H1 (cell line): ENCODE data around the gene TTC28. TPM values are rescaled to one million over a fixed set of nuclear protein-coding genes. Genes with fewer than 3 reads are reported as not detected.

Experiments used
- CTCF ChIA-PET: fragments of 300-600 bp; sonication (Branson Sonifier 250); formaldehyde crosslinking; loops from one replicate; lab custom pipeline; 2021; ENCODE audit not compliant: partially characterized antibody; lab: Charles Lee
- POLR2A ChIA-PET: fragments of 300-600 bp; sonication (Branson Sonifier 250); formaldehyde crosslinking; loops from one replicate; lab custom pipeline; 2021; ENCODE audit warnings: inconsistent platforms; ENCODE audit not compliant: partially characterized antibody; lab: Charles Lee
- DNase-seq, 2 experiments: peaks; one replicate each; pipeline versions ENCODE4 v3.0.0 to v3.0.0-alpha.2; 2010 to 2022; ENCODE audit warnings: low spot score in 2 of 2, low read depth in 1 of 2, mixed read lengths in 1 of 2
- FAIRE-seq: peaks from 2 replicates; lab custom pipeline; 2011; peaks lifted over from hg19 to GRCh38; lab: Jason Lieb, UNC
- H2AFZ ChIP-seq: 2 replicates; pipeline ENCODE4 v1.8.1; 2012; ENCODE audit warnings: low read length, inconsistent platforms
- H2AK5ac ChIP-seq: 2 replicates; pipeline ENCODE4 v1.6.1; 2013; ENCODE audit warnings: low read depth, low read length
- H2BK120ac ChIP-seq: replicated peaks from 2 replicates; pipeline ENCODE3; 2013; ENCODE audit warnings: low read depth, low read length, inconsistent platforms
- H2BK12ac ChIP-seq: 2 replicates; pipeline ENCODE4 v1.6.1; 2013; ENCODE audit warnings: low read depth, low read length
- H2BK15ac ChIP-seq: 2 replicates; pipeline ENCODE4 v1.6.1; 2013; ENCODE audit warnings: low read length
- H2BK20ac ChIP-seq: 2 replicates; pipeline ENCODE4 v1.6.1; 2013; ENCODE audit warnings: low read length
- H2BK5ac ChIP-seq: 2 replicates; pipeline ENCODE4 v1.6.1; 2013; ENCODE audit warnings: low read depth, low read length
- H3K14ac ChIP-seq: 2 replicates; pipeline ENCODE4 v1.6.1; 2013; ENCODE audit warnings: inconsistent platforms; ENCODE audit not compliant: insufficient read length
- H3K18ac ChIP-seq: 2 replicates; pipeline ENCODE4 v1.6.1; 2013; ENCODE audit warnings: low read length; ENCODE audit errors: extremely low read depth
- H3K23ac ChIP-seq: 2 replicates; pipeline ENCODE4 v1.6.1; 2013; ENCODE audit warnings: inconsistent platforms; ENCODE audit not compliant: insufficient read length
- H3K23me2 ChIP-seq: 2 replicates; pipeline ENCODE4 v1.6.1; 2013; ENCODE audit warnings: low read depth, low read length
- H3K27ac ChIP-seq: 2 replicates; pipeline ENCODE4 v1.6.1; 2011; ENCODE audit warnings: low read depth, low read length, inconsistent platforms
- H3K27me3 ChIP-seq, 4 experiments: replicated peaks in 1 of 4; 1 replicate in 1 of 4; 2 replicates in 3 of 4; pipeline versions ENCODE4 v1.6.1 to v1.8.1; 2011 to 2013; ENCODE audit warnings: low read length in 3 of 4, mild to moderate bottlenecking in 3 of 4, inconsistent platforms in 2 of 4, mixed read lengths in 2 of 4, moderate library complexity in 1 of 4; ENCODE audit not compliant: control insufficient read depth in 3 of 4, insufficient read depth in 3 of 4; ENCODE audit errors: extremely low read depth in 1 of 4
- H3K36me3 ChIP-seq, 4 experiments: 2 replicates each; pipeline versions ENCODE4 v1.6.1 to v1.8.1; 2011 to 2013; ENCODE audit warnings: mild to moderate bottlenecking in 4 of 4, low read length in 3 of 4, moderate library complexity in 2 of 4, control low read depth in 1 of 4, inconsistent platforms in 1 of 4; ENCODE audit not compliant: insufficient read depth in 4 of 4, control insufficient read depth in 2 of 4
- H3K4ac ChIP-seq: replicated peaks from 2 replicates; pipeline ENCODE3; 2013; ENCODE audit warnings: low read length, low read depth, mixed read lengths, inconsistent platforms; ENCODE audit not compliant: insufficient read length
- H3K4me1 ChIP-seq, 4 experiments: replicated peaks in 1 of 4; 1 replicate in 1 of 4; 2 replicates in 3 of 4; pipeline versions ENCODE4 v1.6.1 to v1.8.1; 2011 to 2013; ENCODE audit warnings: low read length in 3 of 4, inconsistent platforms in 2 of 4, mixed read lengths in 1 of 4; ENCODE audit not compliant: insufficient read depth in 4 of 4, control insufficient read depth in 3 of 4
- H3K4me2 ChIP-seq, 2 experiments: 2 replicates each; pipeline versions ENCODE4 v1.6.1 to v1.8.1; 2011 to 2013; ENCODE audit warnings: low read depth in 2 of 2, low read length in 2 of 2, control low read depth in 1 of 2, inconsistent platforms in 1 of 2, mild to moderate bottlenecking in 1 of 2; ENCODE audit not compliant: insufficient read depth in 1 of 2
- H3K4me3 ChIP-seq, 4 experiments: fragments of 200-600, 300-600 bp in 1 of 4; sonication (generic), shearing (Covaris generic), sonication (Bioruptor Twin) in 1 of 4; 2 replicates each; pipeline versions ENCODE4 v1.5.1 to v1.8.1; 2011 to 2016; ENCODE audit warnings: low read length in 4 of 4, low read depth in 3 of 4, control low read depth in 2 of 4, inconsistent platforms in 2 of 4, mild to moderate bottlenecking in 2 of 4, mixed read lengths in 1 of 4, moderate library complexity in 1 of 4; ENCODE audit not compliant: insufficient read depth in 2 of 4; ENCODE audit errors: extremely low read depth in 1 of 4
- H3K56ac ChIP-seq: replicated peaks from 2 replicates; pipeline ENCODE3; 2013; ENCODE audit warnings: low read depth, mild to moderate bottlenecking, mixed read lengths, low read length, inconsistent platforms; ENCODE audit not compliant: insufficient read length
- H3K79me1 ChIP-seq: 2 replicates; pipeline ENCODE4 v1.6.1; 2013; ENCODE audit warnings: low read depth, low read length, control low read depth
- H3K79me2 ChIP-seq, 2 experiments: 2 replicates each; pipeline versions ENCODE4 v1.6.1 to v1.8.1; 2012 to 2013; ENCODE audit warnings: low read length in 2 of 2, mild to moderate bottlenecking in 2 of 2, inconsistent platforms in 1 of 2; ENCODE audit not compliant: insufficient read depth in 2 of 2, control insufficient read depth in 1 of 2
- H3K9ac ChIP-seq, 4 experiments: replicated peaks in 1 of 4; 1 replicate in 1 of 4; 2 replicates in 3 of 4; pipeline versions ENCODE4 v1.6.1 to v1.8.1; 2011 to 2013; ENCODE audit warnings: low read depth in 3 of 4, low read length in 3 of 4, control low read depth in 2 of 4, mild to moderate bottlenecking in 2 of 4, moderate library complexity in 2 of 4, inconsistent platforms in 1 of 4; ENCODE audit errors: extremely low read depth in 1 of 4
- H3K9me3 ChIP-seq, 2 experiments: 2 replicates each; pipeline versions ENCODE4 v1.6.1 to v1.8.1; 2012 to 2013; ENCODE audit warnings: mild to moderate bottlenecking in 2 of 2, moderate library complexity in 2 of 2, control low read depth in 1 of 2, inconsistent platforms in 1 of 2, low read depth in 1 of 2, low read length in 1 of 2, mixed read lengths in 1 of 2; ENCODE audit not compliant: insufficient read depth in 2 of 2
- H4K20me1 ChIP-seq, 2 experiments: replicated peaks in 1 of 2; 2 replicates each; pipeline versions ENCODE3 to v1.8.1; 2011 to 2013; ENCODE audit warnings: inconsistent platforms in 2 of 2, low read length in 2 of 2, mild to moderate bottlenecking in 1 of 2; ENCODE audit not compliant: insufficient read depth in 2 of 2, control insufficient read depth in 1 of 2
- H4K5ac ChIP-seq: 2 replicates; pipeline ENCODE4 v1.6.1; 2013; ENCODE audit warnings: low read length, low read depth, mixed read lengths, inconsistent platforms; ENCODE audit not compliant: insufficient read length
- H4K8ac ChIP-seq: 2 replicates; pipeline ENCODE4 v1.8.0; 2013; ENCODE audit warnings: mild to moderate bottlenecking, moderate library complexity, low read length, inconsistent platforms; ENCODE audit not compliant: insufficient read depth; ENCODE audit errors: extremely low read depth
- H4K91ac ChIP-seq: replicated peaks from 2 replicates; pipeline ENCODE3; 2013; ENCODE audit warnings: low read length, mixed read lengths, inconsistent platforms; ENCODE audit not compliant: insufficient read length
- TAF7 ChIP-seq: optimal IDR thresholded peaks from 2 replicates; pipeline ENCODE3; 2011; ENCODE audit warnings: low read depth, mild to moderate bottlenecking, inconsistent platforms, low read length, moderate library complexity, borderline replicate concordance
- WGBS, 2 experiments: shearing (Covaris generic) in 1 of 2; methylation state at CpG; one replicate each; pipeline versions ENCODE4 v1.1.6 to v1.1.7; 2013 to 2015; ENCODE audit warnings: low lambda C conversion rate in 2 of 2, mixed read lengths in 2 of 2, inconsistent platforms in 1 of 2, low coverage in 1 of 2, missing lambda C conversion rate in 1 of 2; ENCODE audit not compliant: insufficient replicate concordance in 2 of 2, insufficient coverage in 1 of 2, insufficient read length in 1 of 2; ENCODE audit errors: extremely low coverage in 1 of 2, missing lambda C conversion rate in 1 of 2; 5-methylcytosine and 5-hydroxymethylcytosine counted together
- polyA plus RNA-seq, 7 experiments: library from polyadenylated mRNA; depleted of rRNA in 3 of 7; stranded (reverse) in 5 of 7; unstranded in 2 of 7; fragments of >200 nt in 5 of 7; fragments of 200-250 nt in 2 of 7; gene quantifications; 1 replicate in 5 of 7; 2 replicates in 1 of 7; 4 replicates in 1 of 7; pipeline versions ENCODE4 v1.2.1 to v1.2.3, GENCODE V29; 2011 to 2013; ENCODE audit warnings: missing spikeins in 2 of 7, mixed read lengths in 2 of 7
- total RNA-seq: library from RNA; stranded (reverse); fragmentation: NEBNext Ultra II Directional; extraction: Animal tissue kit (Norgen Biotek cat#: 25700); gene quantifications from 2 replicates; pipeline ENCODE4 v1.2.1, GENCODE V29; 2021

TTC28 gene
- total and polyA plus RNA-seq, 2 of the 8 experiments (the other 6 are each of a cell fraction or from before 2014, with no cell fraction given) = 2.6 to 12.6 TPM

DNA sequence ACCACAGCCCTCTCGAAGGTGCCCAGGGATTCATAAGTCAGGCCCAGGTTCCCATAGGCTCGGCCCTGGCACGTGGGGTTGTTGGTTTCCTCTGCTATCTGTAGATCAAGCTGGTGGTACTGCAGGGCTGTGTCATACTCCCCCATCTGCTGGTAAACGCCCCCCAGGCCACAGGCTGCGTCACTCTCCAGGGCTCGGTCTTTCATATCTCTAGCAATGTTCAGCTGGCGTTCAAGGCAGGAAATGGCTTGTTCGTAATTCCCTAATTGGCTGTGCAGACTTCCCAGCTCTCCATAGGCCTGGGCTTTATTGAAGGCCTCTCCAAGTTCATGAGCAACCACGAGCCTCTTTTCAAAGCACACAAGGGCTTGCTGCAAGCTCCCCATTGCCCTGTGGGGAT, 574.2 kb downstream of the TTC28 start:
- no peak for FAIRE-seq

More for the DNA sequence above, 574.2 kb downstream of the TTC28 start:
- Histone ChIP-seq H2AFZ (no peak overlapping the region), H3K23me2 (no peaks in the 10 kb centered on the region), H2BK12ac (no peak overlapping the region), H2AK5ac (no peak overlapping the region), H3K27ac (no peak overlapping the region), H3K23ac (no peak overlapping the region), H2BK20ac (no peak overlapping the region), H3K4me1 (peaks cover 0 to 5% (median 1%) of the 10 kb centered on the region in 4 experiments; a peak in 2 of 7 replicates), H3K9me3 (no peaks in the 10 kb centered on the region)
- POLR2A ChIA-PET = no interaction called here
- no peak for TF ChIP-seq TAF7
- TF ChIP-seq, all 59 proteins: peak for 0
- 83% methylated on average over 9 of the region's 9 CpGs; no CpG with 5 or more reads in 1 of the 2 experiments for WGBS, 2 experiments
- H3K18ac ChIP-seq = no peak overlapping the region
- no peak overlapping the region for H2BK120ac ChIP-seq
- no peaks in the 10 kb centered on the region for H3K27me3 ChIP-seq
- CTCF ChIA-PET = interaction anchor here (0.5 to 0.6 kb wide), 2 partner anchors 48 to 463 kb away, joined by 3 to 5 read pairs; no protein-coding TSS in a partner anchor
- H3K79me1 ChIP-seq = no peaks in the 10 kb centered on the region
- H3K4me2 ChIP-seq = no peak overlapping the region
- H3K4me3 ChIP-seq = no peak overlapping the region
- H3K56ac ChIP-seq = no peak overlapping the region
- H3K36me3 ChIP-seq = no peaks in the 10 kb centered on the region; a peak in 1 of 8 replicates
- no peak overlapping the region for H3K4ac ChIP-seq
- H4K5ac ChIP-seq = no peak overlapping the region
- no peak for DNase-seq
- no peak overlapping the region for H4K91ac ChIP-seq
- no peak overlapping the region for H2BK15ac ChIP-seq
- no peak overlapping the region for H4K8ac ChIP-seq
- H3K14ac ChIP-seq = no peak overlapping the region
- H2BK5ac ChIP-seq = no peak overlapping the region
- H4K20me1 ChIP-seq = no peaks in the 10 kb centered on the region
- no peak overlapping the region for H3K9ac ChIP-seq
- no peaks in the 10 kb centered on the region for H3K79me2 ChIP-seq
